Ovary (tissue), 9 donors: ENCODE results near the gene CPXM2. TPM values are rescaled to one million over a fixed set of nuclear protein-coding genes. Genes with fewer than 3 reads are reported as not detected.

Experiments used
- DNase-seq, 5 donors: peaks; one replicate each; pipeline ENCODE4 v3.0.0-alpha.2; 2019 to 2020
- H3K27ac ChIP-seq, 2 donors: fragments of 200-600 bp; one replicate each; pipeline versions ENCODE4 v1.5.1 to v1.8.0; 2019 to 2022
- H3K27me3 ChIP-seq: fragments of 200-600 bp; one replicate; pipeline ENCODE4 v1.8.0; 2022
- H3K36me3 ChIP-seq: fragments of 200-600 bp; sonication (generic); one replicate; pipeline ENCODE4 v1.5.1; 2019
- H3K4me1 ChIP-seq: one replicate; pipeline ENCODE4 v1.8.1; 2013; ENCODE audit warnings: mild to moderate bottlenecking, moderate library complexity; ENCODE audit not compliant: insufficient read depth
- H3K4me3 ChIP-seq: fragments of 200-600 bp; sonication (generic); one replicate; pipeline ENCODE4 v1.5.1; 2017
- H3K9me3 ChIP-seq, 2 donors: fragments of 200-600 bp in 1 of 2; sonication (generic) in 1 of 2; one replicate each; pipeline versions ENCODE4 v1.5.1 to v1.8.1; 2013 to 2019; ENCODE audit warnings: mild to moderate bottlenecking in 1 of 2, moderate library complexity in 1 of 2
- CTCF ChIP-seq, 3 donors: fragments of 450-650 bp in 2 of 3; fragments of 200-600 bp in 1 of 3; IDR thresholded peaks; one replicate each; pipeline versions ENCODE4 v1.5.1 to v1.8.0; 2016 to 2022; ENCODE audit warnings: antibody characterized with exemption in 3 of 3, mild to moderate bottlenecking in 1 of 3
- EP300 ChIP-seq: sonication (generic); formaldehyde crosslinking; IDR thresholded peaks from one replicate; pipeline ENCODE4 v1.6.1; 2017; ENCODE audit warnings: antibody characterized with exemption
- POLR2A ChIP-seq: fragments of 450-650 bp; IDR thresholded peaks from one replicate; pipeline ENCODE4 v1.6.1; 2017; ENCODE audit warnings: antibody characterized with exemption, mild to moderate bottlenecking, moderate library complexity
- WGBS, 3 donors: extraction: QIAGEN DNeasy Blood & Tissue Kit in 1 of 3; methylation state at CpG; one replicate each; pipeline versions ENCODE4 v1.1.5 to v1.1.7; 2013 to 2017; 5-methylcytosine and 5-hydroxymethylcytosine counted together
- intact Hi-C, 4 donors: fragments of 100-400 bp; cut with DNase I; formaldehyde crosslinking; loops; one replicate each; pipeline versions ENCODE4 v1.11.0 to v1.15.1; 2022 to 2023
- polyA plus RNA-seq, 2 donors: library from polyadenylated mRNA; stranded (reverse); fragments of 200-250 nt in 1 of 2; fragments of 350-450 nt in 1 of 2; fragmentation: Illumina TruSeq in 1 of 2; extraction: RNeasy Lipid Tissue Mini Kit (QIAGEN cat#74804) in 1 of 2; gene quantifications; one replicate each; pipeline ENCODE4 v1.2.3, GENCODE V29; 2013 to 2014
- total RNA-seq, 7 donors: library from RNA; depleted of rRNA in 2 of 7; stranded (reverse); fragments of >200 nt in 2 of 7; fragmentation: NEBNext Ultra II Directional in 3 of 7; extraction: Animal tissue kit (Norgen Biotek cat#: 25700) in 3 of 7; gene quantifications; one replicate each; pipeline versions ENCODE4 v1.1.0 to v1.2.4, GENCODE V29; 2016 to 2023
- donor health status: DM: no; HTN: no; CAD: no; lungs with moderate emphysema.
- donor health status: DM: no; HTN: no; CAD: no.
- donor health status: Bipolar disorder and iron deficiency.
- donor health status: DM: yes; HTN: yes; CAD: no.
- donor health status: DM: no; HTN: no; CAD: no.
- donor health status: DM: yes; HTN: yes; CAD: no.

CPXM2 gene
- total and polyA plus RNA-seq, 9 donors, result 5.5 to 66.0 (median 13.3) TPM

DNA sequence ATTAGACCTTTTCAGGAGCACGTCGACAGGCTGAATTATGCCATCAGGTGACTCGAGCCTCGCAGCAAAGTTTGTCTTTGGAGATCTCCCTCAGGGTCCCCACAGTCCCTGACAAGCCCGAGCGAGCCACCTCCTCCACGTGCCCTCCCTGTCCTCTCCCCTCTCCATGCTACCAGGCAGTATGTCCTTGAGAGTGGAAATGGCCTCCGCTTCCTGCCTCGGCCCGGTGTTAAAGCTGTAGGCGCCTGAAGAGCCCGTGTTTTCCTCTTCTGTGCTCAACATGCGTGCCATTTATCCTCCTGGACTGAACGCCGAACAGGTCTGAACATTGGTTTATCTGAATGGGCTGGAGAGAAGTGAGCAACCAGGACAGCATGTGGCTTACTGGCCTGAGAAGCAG, 142.9 kb downstream of the CPXM2 start:
- H3K27me3 ChIP-seq, result no peaks in the 10 kb centered on the region
- intact Hi-C loops, result no loop called here
- no peak overlapping the region for H3K27ac ChIP-seq
- no peak overlapping the region for H3K4me3 ChIP-seq
- DNase-seq, result no peak
- no peak for TF ChIP-seq POLR2A
- TF ChIP-seq CTCF (IDR thresholded peaks at IDR 0.05), result no peak
- no peak for TF ChIP-seq EP300
- H3K9me3 ChIP-seq, result peaks cover 0 to 3% of the 10 kb centered on the region in 2 donors
- 65 to 78% (median 66%) methylated on average over 15 of the region's 15 CpGs for WGBS, 3 donors
- H3K36me3 ChIP-seq, result no peaks in the 10 kb centered on the region
- H3K4me1 ChIP-seq, result no peaks in the 10 kb centered on the region

- Histone ChIP-seq H3K4me1 (no peaks in the 10 kb centered on the region), H3K4me3 (no peak overlapping the region), H3K9me3 (peaks cover 0 to 3% of the 10 kb centered on the region in 2 donors), H3K36me3 (no peaks in the 10 kb centered on the region), H3K27ac (no peak overlapping the region), H3K27me3 (no peaks in the 10 kb centered on the region)
- no peak for DNase-seq
- no peak for TF ChIP-seq CTCF (IDR thresholded peaks at IDR 0.05)
- TF ChIP-seq EP300, result no peak
- TF ChIP-seq POLR2A, result no peak
- intact Hi-C loops, result no loop called here
- 84 to 100% (median 92%) methylated on average over 2 to 3 of the region's 3 CpGs for WGBS, 3 donors
Observed at GRCh38 chr10:123747426-123747825, 144.2 kb downstream of the CPXM2 start.

DNA sequence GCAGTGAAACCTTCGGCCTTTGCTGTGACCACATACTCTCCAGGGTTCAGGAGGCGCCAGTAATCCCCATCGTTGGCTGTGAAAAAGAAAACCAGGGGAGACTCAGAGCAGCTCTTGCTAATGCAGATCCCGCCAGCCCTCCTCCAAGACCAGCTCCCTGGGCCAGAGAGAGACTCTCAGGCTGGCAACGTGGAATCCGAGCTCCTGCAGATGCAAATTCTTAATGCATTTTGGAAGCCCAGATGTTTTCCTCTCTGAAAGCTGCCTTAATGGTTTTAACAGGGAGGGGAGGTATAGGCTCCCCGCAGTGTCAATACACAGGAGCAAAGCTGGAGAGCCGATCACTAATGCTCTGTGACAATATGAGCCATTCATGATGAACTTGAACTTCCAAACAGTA, 144.7 kb downstream of the CPXM2 start:
- Histone ChIP-seq H3K4me1 (no peaks in the 10 kb centered on the region), H3K27ac (no peak overlapping the region), H3K36me3 (no peaks in the 10 kb centered on the region), H3K9me3 (peaks cover 0 to 3% of the 10 kb centered on the region in 2 donors), H3K4me3 (no peak overlapping the region), H3K27me3 (no peaks in the 10 kb centered on the region)
- no peak for DNase-seq
- TF ChIP-seq CTCF (IDR thresholded peaks at IDR 0.05), result no peak
- no peak for TF ChIP-seq POLR2A
- no peak for TF ChIP-seq EP300
- intact Hi-C loops, result no loop called here
- 76 to 85% (median 79%) methylated on average over 8 of the region's 8 CpGs for WGBS, 3 donors

- WGBS, 3 donors, result 71 to 80% (median 72%) methylated on average over 6 to 7 of the region's 7 CpGs
- Histone ChIP-seq H3K36me3 (no peaks in the 10 kb centered on the region), H3K27me3 (no peaks in the 10 kb centered on the region), H3K4me1 (no peaks in the 10 kb centered on the region), H3K9me3 (peaks cover 0 to 3% of the 10 kb centered on the region in 2 donors), H3K4me3 (no peak overlapping the region), H3K27ac (no peak overlapping the region)
- intact Hi-C loops, result no loop called here
- no peak for DNase-seq
- no peak for TF ChIP-seq CTCF (IDR thresholded peaks at IDR 0.05)
Observed at GRCh38 chr10:123746520-123746919, 145.1 kb downstream of the CPXM2 start.

GRCh38 chr10:123746061-123746460, 145.5 kb downstream of the CPXM2 start:
- no peaks in the 10 kb centered on the region for H3K27me3 ChIP-seq
- no peak overlapping the region for H3K27ac ChIP-seq
- no peaks in the 10 kb centered on the region for H3K36me3 ChIP-seq
- intact Hi-C loops, result no loop called here
- H3K4me3 ChIP-seq, result no peak overlapping the region
- H3K9me3 ChIP-seq, result no peaks in the 10 kb centered on the region
- 57 to 74% (median 59%) methylated on average over 4 of the region's 4 CpGs for WGBS, 3 donors
- no peak for DNase-seq
- H3K4me1 ChIP-seq, result no peaks in the 10 kb centered on the region
- no peak for TF ChIP-seq CTCF (IDR thresholded peaks at IDR 0.05)
- no peak for TF ChIP-seq POLR2A
- TF ChIP-seq EP300, result no peak
